GM21367 (cell line): ENCODE measurements around the gene TMEM179.

ENCODE experiments used
- ATAC-seq: cut with Tn5 transposase; IDR thresholded peaks from one replicate; pipeline ENCODE4 v1.9.1; 2021; ENCODE audit not compliant: unreplicated experiment

The TMEM179 gene

DNA sequence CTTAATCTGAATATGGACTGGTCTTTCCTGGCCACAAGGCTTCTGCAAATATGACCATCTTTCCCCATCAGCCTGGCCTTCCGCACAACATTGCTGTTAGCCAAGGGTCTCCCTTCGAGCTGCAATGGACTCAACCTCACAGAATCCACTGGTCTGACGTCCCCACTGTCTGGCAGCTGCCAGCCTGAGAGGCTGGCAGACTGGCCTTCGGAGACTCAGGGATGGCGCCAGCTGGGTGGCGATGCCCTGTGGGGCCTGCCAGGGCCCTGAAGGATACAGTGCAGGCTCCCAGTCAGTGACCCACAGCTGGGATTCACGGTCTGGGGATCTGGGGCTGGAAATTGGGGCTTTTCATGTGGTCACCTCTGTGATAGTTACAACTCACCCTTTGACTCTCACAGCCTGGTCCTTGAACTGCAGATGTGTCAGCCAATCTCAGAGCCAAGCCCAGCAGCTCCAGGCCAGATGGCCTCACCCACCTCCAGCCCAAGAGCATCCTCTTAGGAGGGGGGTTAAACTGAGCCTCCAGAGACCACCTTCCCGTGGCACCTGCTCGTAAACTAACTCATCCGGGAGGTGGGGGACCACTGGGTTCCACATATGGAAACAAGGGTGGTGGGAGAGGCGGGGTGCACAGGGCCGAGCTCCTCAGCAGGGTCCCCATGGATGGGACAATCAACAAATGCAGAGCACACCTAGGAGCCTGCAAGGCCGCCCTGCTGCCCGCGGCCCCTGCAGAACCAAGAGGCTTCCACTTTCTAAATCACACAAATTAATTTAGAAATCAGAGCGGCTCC, 46.1 kb downstream of the TMEM179 start:
- no peak for ATAC-seq

DNA sequence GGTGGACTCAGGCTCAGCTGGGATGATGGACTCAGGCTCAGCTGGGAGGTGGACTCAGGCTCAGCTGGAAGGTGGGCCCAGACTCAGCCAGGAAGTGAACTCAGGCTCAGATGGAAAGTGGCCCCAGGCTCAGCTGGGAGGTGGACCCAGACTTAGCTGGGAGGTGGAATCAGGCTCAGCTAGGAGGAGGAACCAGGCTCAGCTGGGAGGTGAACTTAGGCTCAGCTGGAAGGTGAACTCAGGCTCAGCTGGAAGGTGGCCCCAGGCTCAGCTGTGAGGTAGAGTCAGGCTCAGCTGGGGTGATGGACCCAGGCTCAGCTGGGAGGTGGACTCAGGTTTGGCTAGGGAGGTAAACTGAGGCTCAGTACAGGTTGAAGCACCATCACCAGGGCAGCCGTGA, 46.8 kb downstream of the TMEM179 start:
- ATAC-seq = no peak

DNA sequence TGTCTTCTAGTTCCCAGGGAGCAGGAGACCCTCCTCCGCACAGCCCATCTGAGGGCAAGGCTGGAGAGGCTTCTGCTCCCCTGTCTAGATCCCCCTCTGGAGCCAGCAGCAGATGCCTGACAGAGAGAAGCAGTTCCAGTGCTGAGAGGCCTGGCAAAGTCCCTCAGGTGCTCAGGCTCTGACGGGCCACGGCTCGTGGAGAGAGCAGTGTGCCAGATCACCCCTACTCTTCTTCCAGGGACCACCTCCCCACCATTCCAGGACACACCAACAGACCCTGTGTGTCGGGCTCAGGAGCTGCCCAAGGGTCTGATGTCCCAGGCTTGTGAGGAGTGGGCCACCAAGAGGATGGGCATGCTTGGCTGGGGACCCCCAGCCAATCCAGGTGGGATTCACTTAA, 47.5 kb downstream of the TMEM179 start:
- ATAC-seq = no peak

DNA sequence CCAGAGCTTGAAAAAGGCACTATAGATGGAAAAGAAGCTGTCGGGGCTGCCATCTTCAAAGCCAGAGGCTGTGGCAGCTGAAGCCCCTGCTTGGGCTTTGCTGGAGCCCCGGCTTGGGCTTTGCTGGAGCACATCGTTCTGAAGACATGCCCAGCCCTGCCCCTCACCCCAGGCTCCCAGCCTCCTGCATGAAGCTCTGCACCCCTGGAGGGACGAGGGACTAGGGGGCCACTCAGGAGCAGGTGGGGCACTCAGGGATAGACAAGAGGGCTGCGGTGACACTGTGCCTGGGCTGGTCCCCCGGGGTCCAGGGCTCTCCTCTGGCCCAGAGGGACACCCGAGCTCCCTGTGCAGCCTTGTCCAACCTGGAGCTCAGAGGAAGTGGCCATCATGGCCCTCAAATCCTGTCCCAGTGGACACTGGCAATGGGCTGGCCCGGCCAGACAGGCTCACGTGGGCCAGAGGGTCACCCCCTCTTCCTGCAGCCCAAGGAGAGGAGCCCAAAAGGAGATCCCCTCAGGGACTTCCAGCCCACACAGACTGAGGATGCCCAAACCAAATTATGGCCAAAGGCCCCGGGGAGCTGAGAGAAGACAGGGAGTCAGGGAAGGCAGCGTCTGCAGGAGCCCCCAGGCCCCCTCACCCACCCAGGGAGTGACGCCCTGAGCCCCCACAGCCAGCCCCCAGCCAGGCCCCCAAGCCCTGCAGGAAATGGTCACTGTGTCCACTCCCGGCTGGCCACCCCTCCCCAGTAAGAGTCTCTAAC, 48.1 kb downstream of the TMEM179 start:
- no peak for ATAC-seq

DNA sequence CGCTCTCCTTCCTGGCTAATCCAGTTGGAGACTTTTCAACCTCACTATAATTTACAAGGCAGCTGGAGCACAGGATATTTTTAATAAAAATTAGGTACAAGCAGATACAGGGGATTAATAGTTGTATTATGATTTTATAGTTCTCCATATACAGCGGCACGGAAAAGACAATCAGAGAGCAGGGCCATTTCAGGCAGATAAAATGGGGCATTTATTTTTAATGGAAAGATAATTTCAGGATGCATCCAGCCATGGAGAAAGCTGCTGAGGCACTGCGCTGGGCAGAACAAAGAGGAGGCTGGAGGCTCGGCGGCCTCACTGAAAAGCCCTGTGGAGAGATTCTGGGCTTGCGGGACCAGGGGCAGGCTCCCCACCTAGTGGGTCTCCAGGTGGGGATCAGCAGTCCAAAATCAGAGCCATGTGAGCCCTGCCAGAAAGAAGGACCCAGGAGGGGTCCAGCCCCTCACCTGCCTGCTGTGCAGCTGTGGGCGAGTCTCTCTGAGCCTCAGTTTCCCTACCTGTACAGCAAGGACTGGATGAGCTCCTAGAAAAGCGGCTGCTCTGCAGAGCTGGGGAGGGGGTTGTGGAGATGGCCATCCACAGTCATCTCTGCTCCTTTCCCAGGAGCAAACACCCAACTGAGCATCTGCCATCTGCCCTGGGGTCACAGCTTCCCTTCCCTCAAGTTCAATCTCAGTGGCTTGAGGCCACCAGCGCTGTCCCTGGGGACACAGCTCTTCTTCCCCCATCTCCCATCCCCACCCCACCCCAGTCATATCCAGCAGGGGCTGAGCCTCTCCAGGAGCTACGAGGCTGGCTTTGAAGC, 48.9 kb downstream of the TMEM179 start:
- ATAC-seq = no peak

DNA sequence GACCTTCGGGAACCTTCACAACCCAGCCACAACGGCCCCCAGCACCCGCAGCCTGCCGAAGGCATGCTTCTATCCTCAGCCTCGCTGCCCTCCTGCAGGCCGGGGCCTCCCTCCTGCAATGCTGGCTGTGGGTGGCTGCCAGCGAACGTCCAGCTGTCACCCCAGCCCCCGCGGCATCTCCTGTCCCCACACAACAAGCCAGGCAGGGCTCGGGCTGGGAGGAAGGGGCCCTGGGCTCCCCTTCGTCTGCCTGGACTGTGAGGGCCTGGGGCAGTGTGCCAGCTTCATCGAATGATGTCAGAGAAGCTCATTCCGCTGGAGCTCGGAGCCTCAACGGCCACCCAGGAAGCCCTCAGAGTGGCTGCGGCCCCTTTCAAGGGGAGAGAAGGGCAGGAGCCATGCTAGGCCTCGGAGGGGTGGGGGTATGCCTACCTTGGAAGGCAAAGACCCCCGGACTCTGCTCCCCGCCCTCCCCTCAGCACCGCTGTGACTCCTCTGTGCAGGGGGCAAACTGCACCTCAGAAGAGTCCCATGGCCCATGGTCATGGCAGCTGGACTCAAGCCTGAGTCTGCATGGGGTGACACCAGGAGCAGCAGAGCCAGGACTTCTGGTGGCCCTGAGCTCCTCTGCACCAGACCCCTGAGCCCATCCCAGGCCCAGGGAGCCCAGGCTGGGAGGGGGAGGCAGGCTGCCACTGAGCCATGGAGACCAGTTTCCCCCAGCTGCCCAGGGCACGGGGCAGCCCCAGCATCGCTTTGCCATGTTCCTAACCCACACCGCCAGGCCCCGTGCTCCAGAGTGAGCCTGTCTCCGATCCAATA, 49.8 kb downstream of the TMEM179 start:
- no peak for ATAC-seq

DNA sequence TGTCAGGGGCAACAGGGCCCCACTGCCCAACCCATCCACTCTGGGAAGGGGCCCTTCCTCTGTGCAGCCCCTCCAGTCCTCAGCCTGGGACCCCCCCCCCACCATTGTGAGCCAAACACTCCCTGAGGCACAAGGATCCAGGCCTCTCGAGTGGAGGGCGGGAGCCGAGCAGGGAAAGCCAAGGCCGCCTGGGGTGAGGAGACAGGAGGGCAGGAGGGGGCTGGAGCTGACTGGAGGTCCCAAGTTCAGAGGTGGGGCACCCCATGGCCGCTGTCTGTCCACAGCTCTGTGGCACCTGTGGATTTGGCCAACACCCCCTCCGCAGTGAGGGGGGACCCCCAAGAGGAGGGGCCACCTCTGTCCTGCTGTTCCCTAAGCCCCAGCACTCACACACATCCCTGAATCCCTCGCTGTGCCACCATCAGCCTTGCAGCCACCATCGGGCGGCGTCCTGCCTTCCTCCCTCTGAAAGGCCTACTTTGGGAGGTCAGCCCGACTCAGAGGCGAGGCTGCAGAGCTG, 50.4 kb downstream of the TMEM179 start:
- ATAC-seq = no peak

DNA sequence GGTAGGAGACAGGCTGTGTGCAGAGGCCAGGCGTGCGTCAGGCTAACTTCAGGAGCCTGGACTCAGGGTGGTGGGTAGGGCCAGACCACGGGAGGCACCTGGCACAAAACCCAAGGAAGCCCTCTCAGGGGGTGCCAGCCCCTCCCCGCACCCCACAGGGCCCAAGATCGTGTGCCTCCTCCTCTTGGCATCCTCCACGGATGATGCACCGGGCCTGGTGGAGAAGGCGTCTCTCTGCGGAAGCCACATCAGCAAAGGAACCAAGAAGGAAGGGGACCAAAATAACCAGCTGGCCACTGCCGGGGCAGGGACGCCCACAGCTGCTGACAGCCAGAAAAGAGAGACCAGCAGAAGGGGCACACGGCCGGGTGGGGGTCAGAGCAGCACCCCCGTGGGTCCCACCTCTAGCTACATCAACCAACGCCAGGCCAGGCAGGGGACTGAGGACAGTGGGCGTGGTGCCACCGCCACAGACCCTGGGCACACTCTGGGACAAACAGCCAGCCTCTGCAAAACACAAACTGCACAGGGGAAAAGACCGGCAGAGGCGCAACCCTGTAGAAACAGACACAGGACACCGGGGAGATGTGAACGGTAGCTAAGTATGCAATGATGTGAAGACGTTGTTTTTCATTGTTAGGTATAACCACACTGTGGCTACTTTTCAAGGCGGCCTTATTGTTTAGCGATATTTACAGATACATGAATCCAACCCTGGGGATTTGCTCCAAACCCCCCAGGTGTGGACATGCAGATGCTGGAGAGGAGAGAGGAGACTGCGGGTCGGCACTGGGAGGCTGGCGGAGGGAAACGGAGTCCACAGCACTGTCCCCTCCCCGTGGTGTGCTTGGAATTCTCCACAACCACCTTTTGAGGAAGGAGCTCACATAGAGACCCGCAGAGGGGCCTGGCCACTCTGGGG, 51.1 kb downstream of the TMEM179 start:
- no peak for ATAC-seq

DNA sequence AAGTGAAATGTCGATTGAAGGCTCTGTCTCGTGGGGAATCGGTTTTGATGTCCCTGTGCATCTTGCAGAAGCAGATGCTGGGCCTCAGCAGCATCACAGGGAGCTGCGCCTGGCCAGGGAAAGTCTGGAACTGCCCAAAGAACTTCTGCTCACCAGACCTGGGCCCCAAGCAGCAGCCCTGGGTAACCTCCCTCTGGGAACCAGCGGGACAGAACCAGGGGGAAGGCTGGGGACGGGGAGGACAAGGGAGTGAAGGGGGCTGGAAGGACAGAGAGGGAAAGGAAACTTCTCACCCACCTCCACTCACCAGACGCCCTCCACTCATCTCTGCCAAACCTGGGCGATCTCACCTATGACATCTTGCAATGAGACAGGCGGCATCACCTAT, 51.8 kb downstream of the TMEM179 start:
- no peak for ATAC-seq

DNA sequence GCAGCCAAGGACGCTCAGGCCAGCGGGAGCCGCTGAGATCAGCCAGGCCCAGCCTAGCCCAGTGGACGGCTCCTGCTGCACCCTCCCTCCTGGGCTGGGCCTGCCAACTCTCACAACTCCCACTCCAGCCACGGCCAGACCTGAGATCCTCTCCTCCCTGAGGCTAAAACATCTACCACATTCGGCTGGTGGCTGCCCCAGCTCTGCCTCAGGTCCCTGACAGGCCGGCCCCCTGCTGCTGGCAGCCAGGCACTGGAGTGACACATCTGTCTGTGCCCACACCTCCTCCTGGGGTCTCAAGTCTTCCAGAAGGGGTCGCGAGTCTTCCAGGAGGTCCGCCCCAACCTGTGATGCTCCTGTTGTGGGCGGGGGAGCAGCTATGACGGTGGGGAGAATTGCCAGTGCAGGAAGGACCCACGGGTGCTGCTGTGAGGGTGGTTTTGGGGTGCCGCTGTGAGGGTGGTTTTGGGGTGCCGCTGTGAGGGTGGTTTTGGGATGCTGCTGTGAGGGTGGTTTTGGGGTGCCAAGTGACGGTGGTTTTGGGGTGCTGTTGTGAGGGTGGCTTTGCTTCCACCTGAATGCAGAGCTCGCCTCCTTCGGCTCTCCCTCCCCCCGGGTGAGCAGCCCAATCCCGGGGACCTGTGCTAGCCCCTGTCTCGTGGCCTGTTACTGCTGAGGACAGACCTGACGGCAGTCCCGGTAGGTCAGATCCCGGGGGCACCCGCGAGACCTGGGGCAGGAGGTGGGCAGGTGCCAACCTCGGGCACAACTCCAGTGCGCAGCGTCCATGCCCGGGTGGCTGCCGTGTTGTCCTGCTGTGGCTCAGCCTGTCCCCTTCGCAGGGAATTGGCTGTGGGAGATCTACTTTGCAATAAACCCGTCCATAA, 52.5 kb downstream of the TMEM179 start:
- no peak for ATAC-seq

DNA sequence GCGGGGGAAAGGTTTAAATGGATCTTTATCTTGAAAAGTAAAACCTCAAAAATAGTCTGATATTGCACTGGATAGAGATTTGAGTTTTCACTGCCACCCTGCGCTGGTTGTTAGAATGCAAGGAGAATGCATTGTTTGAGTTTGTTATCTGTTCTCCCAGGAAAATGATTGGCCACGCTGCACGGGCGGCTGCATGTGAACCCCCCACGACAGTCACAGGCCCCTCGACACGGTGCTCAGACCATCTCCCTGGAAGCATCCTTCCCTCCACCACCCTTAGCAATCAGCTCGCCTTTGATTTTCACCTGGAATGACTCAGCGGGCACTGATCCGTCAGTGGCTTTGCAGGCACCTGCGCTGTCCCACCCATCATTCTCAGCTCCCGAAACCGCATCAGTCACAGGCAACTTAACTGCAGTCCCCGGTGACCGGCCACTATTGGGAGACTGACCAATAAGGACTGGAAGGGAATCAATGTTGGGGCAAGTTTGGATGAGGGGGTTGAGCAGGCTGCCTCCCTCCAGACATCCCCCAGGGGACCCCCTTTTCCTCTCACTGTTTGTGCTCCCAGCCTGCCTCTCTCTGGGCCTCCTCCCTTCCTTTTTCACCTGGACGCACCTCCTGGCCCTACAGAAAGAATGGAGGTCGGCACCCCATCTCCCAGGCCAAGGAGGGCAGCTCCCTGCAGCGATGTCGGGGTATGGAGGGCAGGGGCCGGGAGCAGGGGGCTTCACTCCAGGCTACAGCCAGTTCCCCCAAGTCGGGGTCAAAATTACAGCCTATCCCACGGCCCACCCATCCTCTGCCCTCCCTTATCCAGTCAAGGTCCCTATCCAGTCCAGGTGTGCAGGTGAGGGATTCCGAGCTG, 53.5 kb downstream of the TMEM179 start:
- no peak for ATAC-seq

DNA sequence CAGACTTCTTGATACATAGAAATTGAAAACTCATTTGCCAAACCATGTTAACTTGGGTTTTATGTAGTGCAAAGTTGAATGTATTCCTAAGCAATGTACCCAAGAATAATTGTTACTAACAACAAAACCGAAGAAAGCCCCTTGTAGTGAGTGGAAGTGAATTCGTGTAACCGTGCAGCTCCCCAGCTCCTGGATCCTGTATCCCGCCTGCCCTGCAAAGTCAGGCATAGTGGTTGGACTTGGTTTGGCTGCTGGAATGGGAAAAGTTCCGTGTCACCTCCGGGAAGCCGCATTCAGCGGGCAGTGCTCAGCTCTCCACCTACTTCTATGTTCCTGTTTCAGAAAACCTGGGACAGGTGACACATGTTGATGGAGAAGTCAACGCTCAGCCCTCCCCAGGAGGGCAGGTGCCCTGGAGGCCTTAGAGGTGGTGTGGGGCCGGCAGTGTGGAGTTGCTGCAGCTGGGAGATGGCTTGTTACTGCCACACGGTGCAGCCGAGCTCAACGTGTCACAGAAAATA, 54.2 kb downstream of the TMEM179 start:
- no peak for ATAC-seq

DNA sequence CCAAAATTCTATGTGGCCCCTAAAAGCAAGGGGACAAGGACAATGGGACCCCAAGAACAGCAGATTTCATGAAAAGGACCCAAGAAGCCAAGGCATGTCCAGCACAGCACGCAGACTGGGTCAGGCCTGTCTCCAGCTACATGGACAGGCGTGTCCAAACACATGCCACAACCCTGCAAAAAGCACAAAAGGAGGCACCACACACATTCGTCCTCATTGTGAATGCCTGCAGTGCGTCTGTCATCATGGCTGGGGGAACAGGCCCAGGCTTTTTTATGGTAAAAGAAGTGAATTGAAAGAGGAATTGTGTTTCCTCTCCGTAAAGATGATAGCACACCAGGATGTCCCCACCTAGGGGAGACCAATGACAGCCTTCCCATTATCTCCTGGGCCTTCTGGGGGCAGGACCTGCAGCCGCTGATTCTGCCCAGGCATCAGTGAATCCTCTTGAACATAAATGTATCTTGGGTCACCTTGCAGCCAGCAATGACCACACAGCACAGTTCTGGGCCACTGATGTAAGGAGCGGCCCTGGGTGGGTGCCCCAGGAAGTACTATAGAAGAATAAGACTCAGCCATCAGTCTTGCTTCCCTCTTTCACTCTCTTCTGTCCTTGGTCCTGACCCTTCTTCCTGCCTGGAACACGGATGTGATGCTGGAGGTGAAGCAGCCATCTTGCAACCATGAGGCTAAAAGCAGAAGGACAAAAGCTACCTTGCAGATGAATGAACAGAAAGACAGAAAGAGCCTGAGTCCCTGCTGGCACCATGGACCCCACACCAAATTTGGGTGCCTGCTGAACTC, 54.8 kb downstream of the TMEM179 start:
- ATAC-seq = no peak

DNA sequence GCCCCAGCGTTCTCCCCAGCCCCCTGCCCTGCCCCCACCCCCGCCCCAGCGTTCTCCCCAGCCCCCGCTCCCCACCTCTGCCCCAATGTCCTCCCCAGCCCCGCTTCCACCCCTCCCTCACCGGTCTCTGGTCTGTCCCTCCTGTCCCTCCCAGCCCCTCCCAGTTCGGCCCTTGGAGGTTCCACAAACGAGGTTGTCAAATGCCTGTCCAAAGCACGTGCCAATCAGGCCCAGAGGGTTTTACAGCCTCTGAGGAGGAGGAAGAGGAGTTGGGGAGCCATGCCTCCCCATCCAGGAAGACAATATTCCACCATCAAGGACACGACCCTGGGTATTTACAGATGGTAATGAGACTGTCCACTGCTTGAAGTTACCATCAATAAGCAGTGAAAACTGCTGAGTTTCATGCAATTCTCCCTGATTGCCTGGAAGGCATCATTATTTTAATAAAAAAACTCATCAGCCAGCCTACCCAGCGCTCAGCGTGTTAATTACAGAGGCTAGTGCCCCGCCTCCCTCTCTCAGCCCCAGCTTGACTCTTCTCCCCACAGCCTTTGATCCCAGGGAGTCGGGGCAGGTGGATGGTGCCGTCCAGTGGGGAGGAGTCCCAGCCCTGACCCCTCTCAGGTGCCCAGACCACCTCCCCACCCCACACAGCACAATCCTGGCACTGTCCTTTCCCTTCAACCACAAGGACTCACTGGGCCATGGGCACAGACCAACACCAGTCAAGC, 55.6 kb downstream of the TMEM179 start:
- ATAC-seq = no peak

DNA sequence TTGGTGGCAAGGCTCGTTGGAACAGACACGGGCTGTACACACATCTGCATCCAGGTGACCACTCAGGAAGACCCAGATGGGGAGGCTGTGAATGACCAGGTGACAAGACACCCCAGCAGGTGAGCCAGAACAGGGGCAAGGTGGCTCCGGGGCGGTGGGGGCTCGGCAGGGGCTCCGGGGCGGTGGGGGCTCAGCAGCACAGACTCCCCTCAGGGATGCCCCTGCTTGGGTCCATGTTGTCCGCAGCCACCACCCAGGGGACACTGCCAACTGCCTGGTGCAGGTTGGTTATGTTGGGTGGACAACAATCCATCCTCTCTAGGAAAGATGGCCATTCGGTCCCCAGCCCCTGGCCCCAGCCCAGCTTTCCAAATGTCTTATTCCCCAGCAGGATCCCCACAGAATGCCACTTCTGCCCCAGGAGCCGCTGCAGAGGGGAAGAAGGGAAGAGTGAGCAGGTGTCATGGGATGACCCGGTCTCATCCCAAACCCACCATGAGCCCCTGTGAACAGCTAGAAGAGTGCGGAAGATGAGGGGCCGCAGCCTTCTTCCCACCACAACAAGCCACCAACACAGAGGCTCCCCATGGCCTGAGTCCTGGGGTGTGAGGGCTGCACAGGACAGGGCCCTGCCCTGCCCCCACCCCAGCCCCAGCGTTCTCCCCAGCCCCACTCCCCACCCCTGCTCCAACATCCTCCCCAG, 56.4 kb downstream of the TMEM179 start:
- no peak for ATAC-seq
